Smooth muscle cell (in vitro differentiated cells): ENCODE data around the gene CRTAC1. TPM values are rescaled to one million over a fixed set of nuclear protein-coding genes. Genes with fewer than 3 reads are reported as not detected.
A peak's percentile ranks its signal among the peaks of the same experiment; 100 is the strongest.

ENCODE experiments used
- DNase-seq: peaks from one replicate; lab custom pipeline; 2025; ENCODE audit not compliant: unreplicated experiment; lab: John Stamatoyannopoulos, UW
- H2AFZ ChIP-seq: fragments of 200-600 bp; sonication (generic); 2 replicates; pipeline ENCODE4 v1.6.0; 2016; ENCODE audit warnings: antibody characterized with exemption, low read depth, mild to moderate bottlenecking
- H3F3A ChIP-seq: fragments of 200-600 bp; sonication (generic); 2 replicates; pipeline ENCODE4 v1.6.0; 2017; ENCODE audit warnings: antibody characterized with exemption, low read depth
- H3K27ac ChIP-seq: fragments of 200-600 bp; sonication (generic); 2 replicates; pipeline ENCODE4 v1.5.1; 2016; ENCODE audit warnings: low read depth, mild to moderate bottlenecking
- H3K27me3 ChIP-seq: fragments of 200-600 bp; sonication (generic); 2 replicates; pipeline ENCODE4 v1.6.1; 2016; ENCODE audit warnings: low read depth, mild to moderate bottlenecking
- H3K36me3 ChIP-seq: fragments of 200-600 bp; sonication (generic); 2 replicates; pipeline ENCODE4 v1.5.1; 2016; ENCODE audit warnings: low read depth
- H3K4me1 ChIP-seq: fragments of 200-600 bp; sonication (generic); 2 replicates; pipeline ENCODE4 v1.5.1; 2016; ENCODE audit warnings: low read depth
- H3K4me2 ChIP-seq: fragments of 200-600 bp; sonication (generic); 2 replicates; pipeline ENCODE4 v1.6.0; 2016; ENCODE audit warnings: mild to moderate bottlenecking
- H3K4me3 ChIP-seq: fragments of 200-600 bp; sonication (generic); 2 replicates; pipeline ENCODE4 v1.5.1; 2016; ENCODE audit warnings: mild to moderate bottlenecking
- H3K79me2 ChIP-seq: fragments of 200-600 bp; sonication (generic); 2 replicates; pipeline ENCODE4 v1.6.0; 2016; ENCODE audit warnings: low read depth, mild to moderate bottlenecking
- H3K9ac ChIP-seq: fragments of 200-600 bp; sonication (generic); 2 replicates; pipeline ENCODE4 v1.6.0; 2016; ENCODE audit warnings: low read depth
- H3K9me3 ChIP-seq: fragments of 200-600 bp; sonication (generic); replicated peaks from 2 replicates; pipeline ENCODE4 v1.5.1; 2016; ENCODE audit warnings: low read depth
- H4K20me1 ChIP-seq: fragments of 200-600 bp; sonication (generic); 2 replicates; pipeline ENCODE4 v1.6.0; 2016; ENCODE audit warnings: low read depth
- CTCF ChIP-seq: fragments of 200-600 bp; sonication (generic); IDR thresholded peaks from 2 replicates; pipeline ENCODE4 v1.5.1; 2017; ENCODE audit warnings: borderline replicate concordance, mild to moderate bottlenecking, antibody characterized with exemption; ENCODE audit not compliant: insufficient read depth, poor library complexity, severe bottlenecking
- WGBS: methylation state at CpG from one replicate; pipeline ENCODE4 v1.1.7; 2016; ENCODE audit warnings: low lambda C conversion rate; 5-methylcytosine and 5-hydroxymethylcytosine counted together
- polyA plus RNA-seq: library from polyadenylated mRNA; unstranded; fragments of >200 nt; fragmentation: Nextera tagmentation; extraction: Ambion mirVana; gene quantifications from 2 replicates; pipeline ENCODE4 v1.2.1, GENCODE V29; 2016
- total RNA-seq: library from RNA; depleted of rRNA; stranded (reverse); fragments of >200 nt; gene quantifications from 2 replicates; pipeline ENCODE4 v1.2.3, GENCODE V29; 2014

The CRTAC1 gene
- total and polyA plus RNA-seq, 2 experiments from 2014 or later, result 0.31 to 0.65 TPM

- Histone ChIP-seq H3K36me3 (no peaks in the 10 kb centered on the region), H3K9me3 (no peaks in the 10 kb centered on the region), H3K4me2 (no peak overlapping the region), H3K79me2 (no peaks in the 10 kb centered on the region), H3K4me3 (no peak overlapping the region), H4K20me1 (no peaks in the 10 kb centered on the region), H3K27ac (no peak overlapping the region), H2AFZ (no peak overlapping the region), H3F3A (no peaks in the 10 kb centered on the region), H3K4me1 (peaks cover 7% of the 10 kb centered on the region), H3K27me3 (peaks cover 85% of the 10 kb centered on the region), H3K9ac (no peak overlapping the region)
- peak; percentile 76 for TF ChIP-seq CTCF
- DNase-seq, result no peak
- 18% methylated on average over 11 of the region's 11 CpGs for WGBS
Measured at GRCh38 chr10:98028168-98028770, 2.2 kb downstream of the CRTAC1 start.

DNA sequence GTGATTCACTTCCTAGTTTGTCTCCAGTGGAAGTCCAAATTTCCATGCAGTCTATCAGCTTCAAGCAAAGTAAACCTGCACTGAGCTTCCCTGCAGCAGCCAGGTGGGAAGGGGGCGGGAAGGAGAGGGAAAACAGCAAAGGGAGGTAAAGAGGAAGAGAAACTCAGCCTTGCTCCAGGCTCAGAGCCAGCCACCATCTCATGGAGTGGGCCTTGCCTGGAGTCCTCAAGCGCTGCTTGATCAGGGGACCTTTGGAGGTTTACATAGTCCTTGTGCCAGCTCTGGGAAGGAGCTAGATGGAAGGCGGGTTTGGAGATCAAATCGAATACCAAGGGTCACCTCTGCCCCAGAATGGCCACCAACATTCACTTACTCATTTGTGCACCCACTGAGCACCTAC is 7.4 kb downstream of the CRTAC1 start:
- H3F3A ChIP-seq, result no peaks in the 10 kb centered on the region
- H3K79me2 ChIP-seq, result no peaks in the 10 kb centered on the region
- no peaks in the 10 kb centered on the region for H3K4me1 ChIP-seq
- H3K36me3 ChIP-seq, result no peaks in the 10 kb centered on the region
- TF ChIP-seq CTCF, result no peak
- 95% methylated on average over 4 of the region's 4 CpGs for WGBS
- no peaks in the 10 kb centered on the region for H3K9me3 ChIP-seq
- no peak overlapping the region for H3K4me3 ChIP-seq
- no peak overlapping the region for H3K27ac ChIP-seq
- no peak overlapping the region for H2AFZ ChIP-seq
- no peak overlapping the region for H3K9ac ChIP-seq
- H4K20me1 ChIP-seq, result no peaks in the 10 kb centered on the region
- no peak for DNase-seq
- H3K4me2 ChIP-seq, result no peak overlapping the region
- H3K27me3 ChIP-seq, result peaks cover 52% of the 10 kb centered on the region

- H3K27ac ChIP-seq, result no peak overlapping the region
- no peak for TF ChIP-seq CTCF
- no peak overlapping the region for H3K4me3 ChIP-seq
- DNase-seq, result no peak
- no peak overlapping the region for H3K9ac ChIP-seq
- no peaks in the 10 kb centered on the region for H3K79me2 ChIP-seq
- no peak overlapping the region for H2AFZ ChIP-seq
- no peaks in the 10 kb centered on the region for H3K36me3 ChIP-seq
- no peaks in the 10 kb centered on the region for H3K9me3 ChIP-seq
- 90% methylated on average over 1 of the region's 1 CpG for WGBS
- H3K4me1 ChIP-seq, result no peaks in the 10 kb centered on the region
- H3F3A ChIP-seq, result no peaks in the 10 kb centered on the region
- H4K20me1 ChIP-seq, result no peaks in the 10 kb centered on the region
- H3K27me3 ChIP-seq, result peaks cover 46% of the 10 kb centered on the region
- H3K4me2 ChIP-seq, result no peak overlapping the region
Measured at GRCh38 chr10:98020784-98021183, 9.6 kb downstream of the CRTAC1 start.

- Histone ChIP-seq H2AFZ (no peak overlapping the region), H3F3A (no peaks in the 10 kb centered on the region), H3K36me3 (no peaks in the 10 kb centered on the region), H3K4me1 (no peaks in the 10 kb centered on the region), H3K4me2 (no peak overlapping the region), H3K9me3 (no peaks in the 10 kb centered on the region), H3K4me3 (no peak overlapping the region), H3K79me2 (no peaks in the 10 kb centered on the region), H4K20me1 (no peaks in the 10 kb centered on the region), H3K27me3 (peaks cover 48% of the 10 kb centered on the region), H3K27ac (no peak overlapping the region), H3K9ac (no peak overlapping the region)
- no peak for DNase-seq
- WGBS, result 90% methylated on average over 3 of the region's 3 CpGs
- no peak for TF ChIP-seq CTCF
Measured at GRCh38 chr10:98020254-98020653, 10.2 kb downstream of the CRTAC1 start.
